HepG2 (cell line): ENCODE results near the gene SP9. TPM values are rescaled to one million over a fixed set of nuclear protein-coding genes. Genes with fewer than 3 reads are reported as not detected.

Source experiments
- ARID2 ChIP-seq: sonication (generic); formaldehyde crosslinking; IDR thresholded peaks from 2 replicates; pipeline ENCODE4 v1.8.1; 2022; ENCODE audit warnings: mild to moderate bottlenecking, missing genetic modification reagents, borderline replicate concordance
- CBX2 ChIP-seq, 2 experiments: fragments of 200-600 bp in 1 of 2; sonication (generic); formaldehyde crosslinking in 1 of 2; IDR thresholded peaks; 2 replicates each; pipeline versions ENCODE4 v1.7.0 to v1.8.1; 2018 to 2022; ENCODE audit warnings: low read depth in 2 of 2, low read length in 1 of 2, mild to moderate bottlenecking in 1 of 2, missing genetic modification reagents in 1 of 2
- ELF4 ChIP-seq: sonication (generic); formaldehyde crosslinking; IDR thresholded peaks from 2 replicates; pipeline ENCODE4 v1.5.0; 2020; ENCODE audit warnings: missing genetic modification reagents, mild to moderate bottlenecking, moderate library complexity, borderline replicate concordance
- FOXC1 ChIP-seq: sonication (generic); formaldehyde crosslinking; IDR thresholded peaks from 2 replicates; pipeline ENCODE4 v1.8.0; 2022; ENCODE audit warnings: mild to moderate bottlenecking, missing genetic modification reagents, borderline replicate concordance
- HNRNPK ChIP-seq: fragments of 200-400 bp; formaldehyde crosslinking; IDR thresholded peaks from 2 replicates; pipeline ENCODE4 v1.6.1; 2018; ENCODE audit warnings: low read length, low read depth, moderate library complexity, mild to moderate bottlenecking; ENCODE audit not compliant: poor library complexity, severe bottlenecking
- KLF15 ChIP-seq: sonication (generic); formaldehyde crosslinking; IDR thresholded peaks from 2 replicates; pipeline ENCODE4 v1.8.1; 2023; ENCODE audit warnings: borderline replicate concordance, mild to moderate bottlenecking, inconsistent platforms, missing genetic modification reagents, mixed read lengths
- NPAS2 ChIP-seq: sonication (generic); formaldehyde crosslinking; IDR thresholded peaks from 2 replicates; pipeline ENCODE4 v1.8.0; 2022; ENCODE audit warnings: mild to moderate bottlenecking, missing genetic modification reagents, borderline replicate concordance
- PHB2 ChIP-seq: fragments of 450-650 bp; IDR thresholded peaks from 2 replicates; pipeline ENCODE4 v1.6.1; 2018; ENCODE audit not compliant: partially characterized antibody
- RARG ChIP-seq: sonication (generic); formaldehyde crosslinking; IDR thresholded peaks from 2 replicates; pipeline ENCODE4 v1.4.0; 2020; ENCODE audit warnings: low read depth, mild to moderate bottlenecking, missing genetic modification reagents
- RBM39 ChIP-seq: fragments of 200-400 bp; formaldehyde crosslinking; IDR thresholded peaks from one replicate; pipeline ENCODE4 v1.6.1; 2018; ENCODE audit warnings: antibody characterized with exemption, mild to moderate bottlenecking, low read depth, low read length; ENCODE audit not compliant: poor library complexity, severe bottlenecking
- TAF1 ChIP-seq: sonication (generic); formaldehyde crosslinking; IDR thresholded peaks from 2 replicates; pipeline ENCODE4 v1.4.0; 2020; ENCODE audit warnings: missing genetic modification reagents
- TBL1XR1 ChIP-seq: fragments of 150-350 bp; IDR thresholded peaks from 2 replicates; pipeline ENCODE4 v1.6.1; 2014; ENCODE audit warnings: borderline replicate concordance, low read length; ENCODE audit not compliant: partially characterized antibody
- TBX3 ChIP-seq: fragments of 450-650 bp; IDR thresholded peaks from 2 replicates; pipeline ENCODE4 v1.6.1; 2017; ENCODE audit warnings: antibody characterized with exemption, mild to moderate bottlenecking, inconsistent platforms, borderline replicate concordance
- ZBTB38 ChIP-seq: sonication (generic); formaldehyde crosslinking; IDR thresholded peaks from 2 replicates; pipeline ENCODE4 v1.5.1; 2020; ENCODE audit warnings: mild to moderate bottlenecking, missing genetic modification reagents
- ZNF264 ChIP-seq: sonication (generic); formaldehyde crosslinking; IDR thresholded peaks from 2 replicates; pipeline ENCODE4 v1.4.0; 2020; ENCODE audit warnings: missing genetic modification reagents
- ZNF317 ChIP-seq: sonication (generic); formaldehyde crosslinking; IDR thresholded peaks from 2 replicates; pipeline ENCODE4 v1.5.0; 2020; ENCODE audit warnings: mild to moderate bottlenecking, missing genetic modification reagents
- ZNF34 ChIP-seq: sonication (generic); formaldehyde crosslinking; IDR thresholded peaks from 2 replicates; pipeline ENCODE4 v1.4.0; 2020; ENCODE audit warnings: mild to moderate bottlenecking, missing genetic modification reagents, borderline replicate concordance
- ZNF446 ChIP-seq: sonication (generic); formaldehyde crosslinking; IDR thresholded peaks from 2 replicates; pipeline ENCODE4 v1.5.0; 2020; ENCODE audit warnings: mild to moderate bottlenecking, missing genetic modification reagents
- ZNF597 ChIP-seq: sonication (generic); formaldehyde crosslinking; IDR thresholded peaks from 2 replicates; pipeline ENCODE4 v1.5.0; 2020; ENCODE audit warnings: missing genetic modification reagents
- ZNF670 ChIP-seq: sonication (generic); formaldehyde crosslinking; IDR thresholded peaks from 2 replicates; pipeline ENCODE4 v1.8.0; 2022; ENCODE audit warnings: mild to moderate bottlenecking, missing genetic modification reagents, borderline replicate concordance
- ZNF790 ChIP-seq: sonication (generic); formaldehyde crosslinking; IDR thresholded peaks from 2 replicates; pipeline ENCODE4 v1.8.0; 2022; ENCODE audit warnings: missing genetic modification reagents, mild to moderate bottlenecking, borderline replicate concordance
- polyA plus RNA-seq, 8 experiments: library from polyadenylated mRNA; depleted of rRNA in 3 of 8; stranded (reverse) in 7 of 8; unstranded in 1 of 8; fragments of >200 nt; fragmentation: Illumina TruSeq in 4 of 8; extraction: Trizol in 4 of 8; gene quantifications; 2 replicates each; pipeline versions ENCODE4 v1.2.1 to v1.2.3, GENCODE V29; 2011 to 2016; ENCODE audit warnings: low read depth in 4 of 8, missing spikeins in 1 of 8, mixed read lengths in 1 of 8; ENCODE audit not compliant: insufficient read depth in 1 of 8
- total RNA-seq, 5 experiments: library from RNA; depleted of rRNA; stranded (reverse); fragments of >200 nt; fragmentation: Illumina TruSeq; extraction: Trizol; gene quantifications; 2 replicates each; pipeline ENCODE4 v1.2.3, GENCODE V29; 2016; ENCODE audit warnings: low read depth in 1 of 5
- TF ChIP-seq, protein P1 (sequence below): sonication (generic); formaldehyde crosslinking; conservative IDR thresholded peaks from 2 replicates; pipeline ENCODE4 v1.8.1; 2023; ENCODE audit warnings: missing genetic modification reagents
- TF ChIP-seq, protein P2 (sequence below): IDR thresholded peaks from 2 replicates; pipeline ENCODE4 v1.6.1; 2016; ENCODE audit warnings: missing compliant biosample characterization, missing genetic modification reagents, borderline replicate concordance
- TF ChIP-seq, protein P3 (sequence below): sonication (generic); formaldehyde crosslinking; IDR thresholded peaks from 2 replicates; pipeline ENCODE4 v1.4.0; 2020; ENCODE audit warnings: missing genetic modification reagents; ENCODE audit errors: not compliant biosample characterization

The SP9 gene
- total and polyA plus RNA-seq, 2 of the 13 experiments (the other 11 are each of a cell fraction or from before 2014, with no cell fraction given) = not detected

DNA sequence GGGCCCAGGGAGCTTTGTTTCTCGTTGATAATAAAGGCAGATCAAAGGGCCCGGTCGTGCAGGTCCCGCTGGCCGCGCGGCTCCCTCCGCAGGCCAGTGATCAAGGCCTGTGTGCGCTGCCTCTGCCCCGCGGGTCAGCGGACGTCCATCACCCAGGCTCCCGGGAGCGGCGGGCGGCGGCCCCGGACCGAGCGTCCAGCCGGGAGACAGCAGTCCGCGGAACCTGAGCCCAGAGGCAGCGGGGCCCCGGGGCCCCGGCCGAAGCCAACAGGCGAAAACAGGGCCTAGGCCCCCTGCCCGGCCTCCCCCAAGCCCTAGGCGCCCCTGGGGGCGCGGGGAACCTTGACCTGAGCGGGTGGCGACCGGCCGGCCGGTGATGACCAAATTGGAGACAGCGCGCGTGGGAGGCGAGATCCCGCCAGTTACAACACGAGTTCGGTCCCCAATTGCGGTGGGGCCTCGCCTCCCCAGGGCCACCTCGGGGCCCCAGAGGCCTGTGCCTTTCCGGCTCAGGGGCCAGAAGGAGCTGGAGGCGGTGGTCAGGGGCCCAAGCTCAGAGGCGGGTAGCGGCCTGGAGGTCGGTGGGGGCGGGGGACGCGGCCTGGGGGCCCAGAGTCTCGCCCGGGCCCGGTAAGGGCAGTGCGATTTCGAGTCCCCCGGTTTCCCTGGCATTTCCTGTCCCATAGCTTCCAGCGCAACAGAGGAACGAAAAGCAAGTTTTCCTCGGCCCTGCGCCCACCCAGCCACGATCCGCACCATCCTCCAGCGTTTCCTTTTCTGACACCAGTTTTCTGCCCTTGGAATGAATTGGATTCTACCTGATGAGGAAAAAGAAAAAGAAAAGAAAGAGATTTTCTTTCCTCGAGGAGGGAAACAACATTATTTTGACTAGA is 5.9 kb downstream of the SP9 start (continued):
- TF ChIP-seq HNRNPK (peak; percentile 53), RARG (CRISPR knock-in tag) (no peak), KLF15 (CRISPR knock-in tag) (no peak), ARID2 (CRISPR knock-in tag) (no peak), TBX3 (no peak), CBX2 (IDR thresholded peaks at IDR 0.05; ENCODE audit: low read depth, low read length) (no peak; the same call in 1 of the 2 replicates), CBX2 (CRISPR knock-in tag; IDR thresholded peaks at IDR 0.05; ENCODE audit: low read depth) (peak; percentile 58), ZNF597 (CRISPR knock-in tag) (no peak), ZNF34 (CRISPR knock-in tag) (no peak), ZNF446 (CRISPR knock-in tag) (0 out of 2 replicates have a peak, but pooled peaks have one; percentile 54), FOXC1 (CRISPR knock-in tag) (0 out of 2 replicates have a peak, but pooled peaks have one; percentile 68), ZNF670 (CRISPR knock-in tag) (no peak), ZNF317 (CRISPR knock-in tag) (no peak), TBL1XR1 (no peak), RBM39 (peak; percentile 11), PHB2 (no peak), ZNF790 (CRISPR knock-in tag) (no peak), ZBTB38 (CRISPR knock-in tag) (no peak), ELF4 (no peak), ZNF264 (CRISPR knock-in tag) (no peak), NPAS2 (no peak), TAF1 (CRISPR knock-in tag) (no peak)
- TF ChIP-seq, protein P1, sequence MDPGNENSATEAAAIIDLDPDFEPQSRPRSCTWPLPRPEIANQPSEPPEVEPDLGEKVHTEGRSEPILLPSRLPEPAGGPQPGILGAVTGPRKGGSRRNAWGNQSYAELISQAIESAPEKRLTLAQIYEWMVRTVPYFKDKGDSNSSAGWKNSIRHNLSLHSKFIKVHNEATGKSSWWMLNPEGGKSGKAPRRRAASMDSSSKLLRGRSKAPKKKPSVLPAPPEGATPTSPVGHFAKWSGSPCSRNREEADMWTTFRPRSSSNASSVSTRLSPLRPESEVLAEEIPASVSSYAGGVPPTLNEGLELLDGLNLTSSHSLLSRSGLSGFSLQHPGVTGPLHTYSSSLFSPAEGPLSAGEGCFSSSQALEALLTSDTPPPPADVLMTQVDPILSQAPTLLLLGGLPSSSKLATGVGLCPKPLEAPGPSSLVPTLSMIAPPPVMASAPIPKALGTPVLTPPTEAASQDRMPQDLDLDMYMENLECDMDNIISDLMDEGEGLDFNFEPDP (CRISPR knock-in tag) = 0 out of 2 replicates have a peak, but pooled peaks have one; percentile 76
- TF ChIP-seq, protein P2, sequence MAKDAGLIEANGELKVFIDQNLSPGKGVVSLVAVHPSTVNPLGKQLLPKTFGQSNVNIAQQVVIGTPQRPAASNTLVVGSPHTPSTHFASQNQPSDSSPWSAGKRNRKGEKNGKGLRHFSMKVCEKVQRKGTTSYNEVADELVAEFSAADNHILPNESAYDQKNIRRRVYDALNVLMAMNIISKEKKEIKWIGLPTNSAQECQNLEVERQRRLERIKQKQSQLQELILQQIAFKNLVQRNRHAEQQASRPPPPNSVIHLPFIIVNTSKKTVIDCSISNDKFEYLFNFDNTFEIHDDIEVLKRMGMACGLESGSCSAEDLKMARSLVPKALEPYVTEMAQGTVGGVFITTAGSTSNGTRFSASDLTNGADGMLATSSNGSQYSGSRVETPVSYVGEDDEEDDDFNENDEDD (CRISPR knock-in tag) = 0 out of 2 replicates have a peak, but pooled peaks have one; percentile 21
- TF ChIP-seq, protein P3, sequence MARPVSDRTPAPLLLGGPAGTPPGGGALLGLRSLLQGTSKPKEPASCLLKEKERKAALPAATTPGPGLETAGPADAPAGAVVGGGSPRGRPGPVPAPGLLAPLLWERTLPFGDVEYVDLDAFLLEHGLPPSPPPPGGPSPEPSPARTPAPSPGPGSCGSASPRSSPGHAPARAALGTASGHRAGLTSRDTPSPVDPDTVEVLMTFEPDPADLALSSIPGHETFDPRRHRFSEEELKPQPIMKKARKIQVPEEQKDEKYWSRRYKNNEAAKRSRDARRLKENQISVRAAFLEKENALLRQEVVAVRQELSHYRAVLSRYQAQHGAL (CRISPR knock-in tag) = no peak
